K562 (cell line): ENCODE data around the gene TMEM88. TPM values are rescaled to one million over a fixed set of nuclear protein-coding genes. Genes with fewer than 3 reads are reported as not detected.

Experiments used
- ATAC-seq: fragments of 200-7000 bp; cut with Tn5 transposase; 3 replicates; pipeline ENCODE4 v1.9.1; 2020; ENCODE audit warnings: moderate library complexity
- BruUV-seq: library from RNA; stranded (reverse); fragments of 400-500 nt; replicated peaks from 2 replicates; lab custom pipeline; 2021; lab: Mats Ljungman, UMichigan
- CTCF ChIA-PET: fragments of 300-600 bp; formaldehyde crosslinking; extraction: SDS; loops from one replicate; lab custom pipeline; 2021; ENCODE audit warnings: low intra/inter-chr PET ratio; lab: Yijun Ruan, JAX
- POLR2A ChIA-PET: fragments of 300-600, 350-650 bp; sonication (Branson Sonifier 250); formaldehyde crosslinking; extraction: SDS; loops from one replicate; lab custom pipeline; 2021; ENCODE audit warnings: antibody characterized with exemption, inconsistent platforms; lab: Yijun Ruan, JAX
- DNase-seq, 4 experiments: peaks; one replicate each; pipeline versions ENCODE4 v3.0.0 to v3.0.0-alpha.2; 2011 to 2018; ENCODE audit warnings: low spot score in 3 of 4, mixed read lengths in 3 of 4; ENCODE audit errors: extremely low read depth in 1 of 4
- FAIRE-seq: peaks from 2 replicates; lab custom pipeline; 2011; peaks lifted over from hg19 to GRCh38; lab: Jason Lieb, UNC
- H2AFZ ChIP-seq: 2 replicates; pipeline ENCODE4 v1.6.0; 2011; ENCODE audit warnings: low read depth, low read length, control low read depth, inconsistent platforms
- H3K27ac ChIP-seq: fragments of 200-600 bp; 3 replicates; pipeline ENCODE4 v1.8.0; 2011; ENCODE audit warnings: low read depth, mild to moderate bottlenecking, control low read depth, inconsistent platforms, low read length, moderate library complexity, mixed read lengths; ENCODE audit errors: extremely low read depth
- H3K27me3 ChIP-seq, 2 experiments: fragments of 300-600 bp in 1 of 2; 2 replicates in 1 of 2; 3 replicates in 1 of 2; pipeline versions ENCODE4 v1.6.0 to v1.8.0; 2011; ENCODE audit warnings: inconsistent platforms in 2 of 2, low read length in 2 of 2, mild to moderate bottlenecking in 1 of 2, mixed read lengths in 1 of 2, moderate library complexity in 1 of 2; ENCODE audit not compliant: control insufficient read depth in 2 of 2, insufficient read depth in 2 of 2
- H3K36me3 ChIP-seq: fragments of 300-600 bp; 3 replicates; pipeline ENCODE4 v1.8.0; 2011; ENCODE audit warnings: mild to moderate bottlenecking, low read length, inconsistent platforms; ENCODE audit not compliant: control insufficient read depth, insufficient read depth
- H3K4me1 ChIP-seq, 2 experiments: fragments of 200-600 bp in 1 of 2; replicated peaks in 1 of 2; 2 replicates in 1 of 2; 3 replicates in 1 of 2; pipeline versions ENCODE4 v1.5.1 to v1.8.0; 2011; ENCODE audit warnings: inconsistent platforms in 2 of 2, low read length in 2 of 2, mild to moderate bottlenecking in 1 of 2, mixed read lengths in 1 of 2, moderate library complexity in 1 of 2; ENCODE audit not compliant: control insufficient read depth in 2 of 2, insufficient read depth in 2 of 2
- H3K4me2 ChIP-seq: 2 replicates; pipeline ENCODE4 v1.6.1; 2011; ENCODE audit warnings: low read length, control low read depth, inconsistent platforms, mixed read lengths; ENCODE audit not compliant: insufficient read depth
- H3K4me3 ChIP-seq: fragments of 200-600 bp; sonication (generic), shearing (Covaris generic); 2 replicates; pipeline ENCODE4 v1.5.1; 2016; ENCODE audit warnings: control low read depth, inconsistent platforms
- H3K79me2 ChIP-seq: fragments of 200-600 bp; 3 replicates; pipeline ENCODE4 v1.8.0; 2011; ENCODE audit warnings: low read length, inconsistent platforms; ENCODE audit not compliant: control insufficient read depth, insufficient read depth
- H3K9ac ChIP-seq, 2 experiments: 2 replicates each; pipeline versions ENCODE4 v1.6.0 to v1.6.1; 2011; ENCODE audit warnings: low read depth in 2 of 2, low read length in 2 of 2, control low read depth in 1 of 2, inconsistent platforms in 1 of 2, mild to moderate bottlenecking in 1 of 2, mixed read lengths in 1 of 2; ENCODE audit not compliant: insufficient read depth in 1 of 2
- H3K9me1 ChIP-seq: one replicate; pipeline ENCODE4 v1.6.0; 2011; ENCODE audit warnings: inconsistent platforms, mild to moderate bottlenecking, low read length, moderate library complexity; ENCODE audit not compliant: control insufficient read depth, insufficient read depth
- H3K9me3 ChIP-seq: replicated peaks from 2 replicates; pipeline ENCODE4 v1.5.1; 2011; ENCODE audit warnings: low read depth, low read length, inconsistent platforms; ENCODE audit not compliant: control insufficient read depth, insufficient read depth
- H4K20me1 ChIP-seq: replicated peaks from 2 replicates; pipeline ENCODE4 v1.6.1; 2011; ENCODE audit warnings: low read length, inconsistent platforms, mixed read lengths; ENCODE audit not compliant: control insufficient read depth, insufficient read depth
- ARID1B ChIP-seq: fragments of 450-650 bp; IDR thresholded peaks from 2 replicates; pipeline ENCODE4 v1.6.1; 2016; ENCODE audit warnings: antibody characterized with exemption, mild to moderate bottlenecking, inconsistent platforms
- MLX ChIP-seq, 2 experiments: fragments of 450-650 bp in 1 of 2; sonication (generic) in 1 of 2; formaldehyde crosslinking; conservative IDR thresholded peaks; 2 replicates each; pipeline versions ENCODE4 v1.4.0 to v1.8.1; 2020 to 2022; ENCODE audit warnings: mild to moderate bottlenecking in 1 of 2, missing genetic modification reagents in 1 of 2
- NFXL1 ChIP-seq: fragments of 450-650 bp; formaldehyde crosslinking; IDR thresholded peaks from 2 replicates; pipeline ENCODE4 v1.4.0; 2021; ENCODE audit warnings: mild to moderate bottlenecking
- PML ChIP-seq: IDR thresholded peaks from 2 replicates; pipeline ENCODE4 v1.6.1; 2012; ENCODE audit warnings: low read length, inconsistent platforms
- RBFOX2 ChIP-seq: fragments of 200-400 bp; formaldehyde crosslinking; IDR thresholded peaks from 2 replicates; pipeline ENCODE4 v1.6.1; 2017; ENCODE audit warnings: low read depth, mild to moderate bottlenecking, low read length, moderate library complexity
- SAFB ChIP-seq: fragments of 200-400 bp; formaldehyde crosslinking; IDR thresholded peaks from 2 replicates; pipeline ENCODE4 v1.6.1; 2017; ENCODE audit warnings: low read depth, low read length, borderline replicate concordance
- SLC30A9 ChIP-seq: fragments of 250-450 bp; sonication (Bioruptor Pico); IDR thresholded peaks from 2 replicates; pipeline ENCODE4 v1.8.0; 2022; ENCODE audit warnings: mild to moderate bottlenecking, moderate library complexity
- SMARCC2 ChIP-seq: fragments of 450-650 bp; IDR thresholded peaks from 2 replicates; pipeline ENCODE4 v1.6.1; 2017; ENCODE audit warnings: antibody characterized with exemption, moderate library complexity, mild to moderate bottlenecking, low read depth
- SOX6 ChIP-seq: fragments of 450-650 bp; IDR thresholded peaks from 2 replicates; pipeline ENCODE4 v1.6.1; 2014; ENCODE audit warnings: mild to moderate bottlenecking
- SPI1 ChIP-seq: IDR thresholded peaks from 2 replicates; pipeline ENCODE4 v1.6.1; 2011; ENCODE audit warnings: low read depth, low read length, control low read depth, borderline replicate concordance
- STAT5B ChIP-seq: fragments of 250-450 bp; sonication (Bioruptor Pico); IDR thresholded peaks from 2 replicates; pipeline ENCODE4 v1.8.0; 2021; ENCODE audit warnings: mild to moderate bottlenecking, inconsistent platforms
- ZNF174 ChIP-seq: fragments of 250-450 bp; sonication (Bioruptor Pico); IDR thresholded peaks from 2 replicates; pipeline ENCODE4 v1.4.0; 2020; ENCODE audit warnings: mild to moderate bottlenecking
- ZNF239 ChIP-seq: fragments of 250-450 bp; sonication (Bioruptor Pico); IDR thresholded peaks from 2 replicates; pipeline ENCODE4 v1.4.0; 2020; ENCODE audit warnings: mild to moderate bottlenecking
- ZNF324 ChIP-seq: fragments of 250-450 bp; sonication (Bioruptor Pico); IDR thresholded peaks from 2 replicates; pipeline ENCODE4 v1.4.0; 2020; ENCODE audit warnings: mild to moderate bottlenecking
- ZZZ3 ChIP-seq: fragments of 450-650 bp; IDR thresholded peaks from 2 replicates; pipeline ENCODE4 v1.6.1; 2016; ENCODE audit warnings: antibody characterized with exemption, mild to moderate bottlenecking, moderate library complexity
- WGBS: fragments of 100-300 bp; shearing (Covaris generic); methylation state at CpG from one replicate; pipeline ENCODE4 v1.1.6; 2016; ENCODE audit warnings: low coverage, mixed read lengths; ENCODE audit not compliant: insufficient coverage; ENCODE audit errors: missing lambda C conversion rate; 5-methylcytosine and 5-hydroxymethylcytosine counted together
- in situ Hi-C: fragments of 300-500 bp; cut with MboI; formaldehyde crosslinking; loops from 4 replicates; pipeline ENCODE4 v1.15.0; 2018; ENCODE audit warnings: inconsistent platforms, mixed read lengths
- intact Hi-C: fragments of 100-400 bp; cut with micrococcal nuclease; formaldehyde crosslinking; loops from 2 replicates; pipeline ENCODE4 v1.14.2; 2022
- polyA plus RNA-seq, 8 experiments: library from polyadenylated mRNA; depleted of rRNA in 4 of 8; stranded (reverse) in 5 of 8; unstranded in 3 of 8; fragments of >200 nt; fragmentation: Nextera tagmentation in 2 of 8; fragmentation: Illumina TruSeq in 1 of 8; extraction: Ambion mirVana in 2 of 8; extraction: Trizol in 1 of 8; gene quantifications; 2 replicates each; pipeline versions ENCODE4 v1.2.1 to v1.2.3, GENCODE V29; 2011 to 2014; ENCODE audit warnings: inconsistent platforms in 1 of 8, missing spikeins in 1 of 8
- total RNA-seq, 7 experiments: library from RNA; depleted of rRNA in 6 of 7; stranded (reverse); fragments of >200 nt in 6 of 7; fragmentation: Illumina TruSeq in 2 of 7; extraction: Trizol in 2 of 7; gene quantifications; 2 replicates each; pipeline versions ENCODE4 v1.2.1 to v1.2.3, GENCODE V29; 2011 to 2021; ENCODE audit warnings: low replicate concordance in 1 of 7
- TF ChIP-seq, protein P1 (sequence below): fragments of 450-650 bp; IDR thresholded peaks from 2 replicates; pipeline ENCODE4 v1.6.1; 2014; ENCODE audit warnings: low read depth, mild to moderate bottlenecking, moderate library complexity, borderline replicate concordance
- TF ChIP-seq, protein P2 (sequence below): sonication (generic); formaldehyde crosslinking; IDR thresholded peaks from 2 replicates; pipeline ENCODE4 v1.8.0; 2022; ENCODE audit warnings: missing genetic modification reagents, mild to moderate bottlenecking, borderline replicate concordance
- TF ChIP-seq, protein P3 (sequence below): sonication (generic); formaldehyde crosslinking; IDR thresholded peaks from 2 replicates; pipeline ENCODE4 v1.4.0; 2020; ENCODE audit warnings: mild to moderate bottlenecking, missing genetic modification reagents

The TMEM88 gene
- total and polyA plus RNA-seq, 9 of the 15 experiments (the other 6 are each of a cell fraction or from before 2014, with no cell fraction given), result 0.10 to 1.4 (median 0.36) TPM; not detected in 3

DNA sequence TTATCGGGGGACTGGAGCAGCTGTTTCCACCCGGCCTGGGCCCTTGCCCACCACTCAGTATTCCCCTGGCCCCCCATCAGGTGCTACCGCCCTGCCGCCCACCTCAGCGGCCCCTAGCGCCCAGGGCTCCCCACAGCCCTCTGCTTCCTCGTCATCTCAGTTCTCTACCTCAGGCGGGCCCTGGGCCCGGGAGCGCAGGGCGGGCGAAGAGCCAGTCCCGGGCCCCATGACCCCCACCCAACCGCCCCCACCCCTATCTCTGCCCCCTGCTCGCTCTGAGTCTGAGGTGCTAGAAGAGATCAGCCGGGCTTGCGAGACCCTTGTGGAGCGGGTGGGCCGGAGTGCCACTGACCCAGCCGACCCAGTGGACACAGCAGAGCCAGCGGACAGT, 6.1 kb upstream of the TMEM88 start:
- no peak for FAIRE-seq
- Histone ChIP-seq H3K4me2 (no peak overlapping the region), H3K27me3 (no peaks in the 10 kb centered on the region), H3K9me1 (peaks cover 3% of the 10 kb centered on the region), H3K27ac (no peak overlapping the region), H4K20me1 (peaks cover 4% of the 10 kb centered on the region; the same call in 1 of the 2 replicates), H2AFZ (no peak overlapping the region), H3K36me3 (peaks cover 71% of the 10 kb centered on the region; the same call in 2 of the 3 replicates), H3K79me2 (peaks cover 20% of the 10 kb centered on the region), H3K4me3 (no peak overlapping the region), H3K4me1 (peaks cover 0 to 37% of the 10 kb centered on the region in 2 experiments; a peak in 3 of 5 replicates), H3K9ac (no peak overlapping the region), H3K9me3 (no peaks in the 10 kb centered on the region)
- 100% methylated on average over 7 of the region's 21 CpGs for WGBS
- no peak for DNase-seq
- in situ Hi-C loops, result no loop called here
- BruUV-seq, result no TSS peak
- TF ChIP-seq ZNF174 (CRISPR knock-in tag) (no peak), SOX6 (no peak), PML (no peak), SLC30A9 (CRISPR knock-in tag) (no peak), ZNF239 (no peak), STAT5B (CRISPR knock-in tag) (no peak), SMARCC2 (no peak), NFXL1 (CRISPR knock-in tag) (no peak), ZZZ3 (no peak), SPI1 (no peak), ZNF324 (CRISPR knock-in tag) (no peak), MLX (CRISPR knock-in tag; conservative IDR thresholded peaks at IDR 0.05) (no peak), ARID1B (no peak), RBFOX2 (no peak), SAFB (no peak)
- TF ChIP-seq, protein P1, sequence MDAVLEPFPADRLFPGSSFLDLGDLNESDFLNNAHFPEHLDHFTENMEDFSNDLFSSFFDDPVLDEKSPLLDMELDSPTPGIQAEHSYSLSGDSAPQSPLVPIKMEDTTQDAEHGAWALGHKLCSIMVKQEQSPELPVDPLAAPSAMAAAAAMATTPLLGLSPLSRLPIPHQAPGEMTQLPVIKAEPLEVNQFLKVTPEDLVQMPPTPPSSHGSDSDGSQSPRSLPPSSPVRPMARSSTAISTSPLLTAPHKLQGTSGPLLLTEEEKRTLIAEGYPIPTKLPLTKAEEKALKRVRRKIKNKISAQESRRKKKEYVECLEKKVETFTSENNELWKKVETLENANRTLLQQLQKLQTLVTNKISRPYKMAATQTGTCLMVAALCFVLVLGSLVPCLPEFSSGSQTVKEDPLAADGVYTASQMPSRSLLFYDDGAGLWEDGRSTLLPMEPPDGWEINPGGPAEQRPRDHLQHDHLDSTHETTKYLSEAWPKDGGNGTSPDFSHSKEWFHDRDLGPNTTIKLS, result no peak
- TF ChIP-seq, protein P2, sequence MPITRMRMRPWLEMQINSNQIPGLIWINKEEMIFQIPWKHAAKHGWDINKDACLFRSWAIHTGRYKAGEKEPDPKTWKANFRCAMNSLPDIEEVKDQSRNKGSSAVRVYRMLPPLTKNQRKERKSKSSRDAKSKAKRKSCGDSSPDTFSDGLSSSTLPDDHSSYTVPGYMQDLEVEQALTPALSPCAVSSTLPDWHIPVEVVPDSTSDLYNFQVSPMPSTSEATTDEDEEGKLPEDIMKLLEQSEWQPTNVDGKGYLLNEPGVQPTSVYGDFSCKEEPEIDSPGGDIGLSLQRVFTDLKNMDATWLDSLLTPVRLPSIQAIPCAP (CRISPR knock-in tag), result no peak
- TF ChIP-seq, protein P3, sequence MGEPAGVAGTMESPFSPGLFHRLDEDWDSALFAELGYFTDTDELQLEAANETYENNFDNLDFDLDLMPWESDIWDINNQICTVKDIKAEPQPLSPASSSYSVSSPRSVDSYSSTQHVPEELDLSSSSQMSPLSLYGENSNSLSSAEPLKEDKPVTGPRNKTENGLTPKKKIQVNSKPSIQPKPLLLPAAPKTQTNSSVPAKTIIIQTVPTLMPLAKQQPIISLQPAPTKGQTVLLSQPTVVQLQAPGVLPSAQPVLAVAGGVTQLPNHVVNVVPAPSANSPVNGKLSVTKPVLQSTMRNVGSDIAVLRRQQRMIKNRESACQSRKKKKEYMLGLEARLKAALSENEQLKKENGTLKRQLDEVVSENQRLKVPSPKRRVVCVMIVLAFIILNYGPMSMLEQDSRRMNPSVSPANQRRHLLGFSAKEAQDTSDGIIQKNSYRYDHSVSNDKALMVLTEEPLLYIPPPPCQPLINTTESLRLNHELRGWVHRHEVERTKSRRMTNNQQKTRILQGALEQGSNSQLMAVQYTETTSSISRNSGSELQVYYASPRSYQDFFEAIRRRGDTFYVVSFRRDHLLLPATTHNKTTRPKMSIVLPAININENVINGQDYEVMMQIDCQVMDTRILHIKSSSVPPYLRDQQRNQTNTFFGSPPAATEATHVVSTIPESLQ, result no peak
- no peak for ATAC-seq
- intact Hi-C loops, result no loop called here
- ChIA-PET CTCF (no interaction called here), POLR2A (interaction anchor here (1.3 to 1.6 kb wide), 2 partner anchors 9 to 10 kb away, joined by 4 to 6 read pairs; partner anchors contain the start of genes CYB5D1 and NAA38)
